HG02870 (cell line): ENCODE results near the gene ICA1.

Experiments
- ATAC-seq: cut with Tn5 transposase; IDR thresholded peaks from one replicate; pipeline ENCODE4 v1.9.1; 2021; ENCODE audit warnings: mild to moderate bottlenecking, moderate library complexity; ENCODE audit not compliant: unreplicated experiment

The ICA1 gene

DNA sequence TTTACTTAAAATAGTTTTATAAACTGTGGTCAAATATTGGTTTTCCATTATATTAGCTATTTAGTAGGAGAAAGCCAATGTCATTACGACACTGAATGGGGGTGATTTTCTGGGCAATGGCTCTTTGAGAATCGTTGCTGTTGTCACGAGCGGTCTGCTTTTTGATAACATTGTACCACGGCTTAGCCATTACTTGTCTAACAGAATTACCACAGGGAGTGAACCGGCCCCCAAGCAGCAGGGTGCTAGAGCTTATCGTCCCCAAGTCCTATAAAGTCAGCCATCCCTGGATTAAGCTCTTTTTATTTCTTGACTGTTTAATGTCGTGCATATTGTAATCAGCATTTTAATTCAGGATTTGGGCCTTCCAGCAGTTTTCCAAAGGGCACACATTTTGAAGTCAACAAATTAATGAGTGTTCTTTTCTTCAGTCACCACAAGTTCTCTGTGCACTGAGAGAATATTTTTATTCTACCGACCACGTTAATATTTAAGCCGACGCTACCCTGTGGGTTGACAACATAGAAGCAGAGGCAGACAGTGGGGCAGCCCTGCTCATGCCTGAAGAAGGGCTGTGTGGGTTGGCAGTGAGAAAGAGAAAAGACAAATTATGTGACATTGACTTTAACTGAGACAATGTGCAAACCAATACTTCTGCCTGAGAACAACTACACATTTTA, 125.8 kb downstream of the ICA1 start:
- ATAC-seq: no peak

DNA sequence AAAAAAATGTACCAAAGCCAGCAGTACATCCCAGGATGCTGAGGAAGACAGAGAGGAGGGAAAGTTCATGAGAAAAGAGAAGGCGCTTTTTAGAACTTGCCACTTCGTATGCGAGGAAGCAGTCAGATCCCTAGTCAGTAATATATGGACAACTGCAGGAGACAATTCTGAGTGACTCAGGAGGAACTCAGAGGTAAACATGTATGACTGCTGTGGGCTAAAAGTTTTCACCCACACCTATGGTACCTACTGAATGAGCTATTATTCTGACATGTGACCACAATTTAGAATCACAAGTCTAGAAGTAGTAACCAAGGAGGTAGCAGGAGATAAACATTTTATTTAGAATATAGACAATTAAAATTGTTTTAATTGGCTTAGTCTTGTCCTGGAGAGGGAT, 126.5 kb downstream of the ICA1 start:
- ATAC-seq: no peak

DNA sequence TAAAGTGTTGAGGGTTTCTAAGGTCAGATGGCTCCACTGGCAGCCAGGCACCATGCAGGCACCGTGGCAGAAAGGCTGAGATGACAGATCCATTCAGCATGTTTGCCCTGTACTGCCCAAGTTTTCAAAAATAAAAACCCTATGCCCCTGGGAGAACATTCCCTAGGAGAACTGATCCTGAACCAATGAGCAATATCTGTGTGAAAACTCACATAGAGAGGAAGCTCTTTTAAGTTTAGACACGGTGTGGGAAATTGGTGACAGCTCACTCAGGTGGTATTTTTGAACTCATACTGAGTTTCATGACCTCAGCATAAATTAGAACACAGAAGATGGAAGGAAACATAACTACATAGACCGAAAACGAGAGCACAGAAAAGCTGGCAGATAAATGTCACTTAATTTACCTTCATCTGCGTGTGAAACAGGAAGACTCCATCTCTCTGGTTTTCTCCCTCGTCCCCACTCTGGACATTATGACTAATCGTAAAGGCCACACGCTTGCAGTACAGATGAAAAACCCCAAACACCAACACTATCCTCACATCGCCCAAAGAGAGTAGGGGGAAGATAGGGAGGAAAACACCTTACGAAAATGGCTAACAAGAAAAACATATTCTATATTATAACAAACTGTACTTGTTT, 127.8 kb downstream of the ICA1 start:
- peak; percentile 77 for ATAC-seq

DNA sequence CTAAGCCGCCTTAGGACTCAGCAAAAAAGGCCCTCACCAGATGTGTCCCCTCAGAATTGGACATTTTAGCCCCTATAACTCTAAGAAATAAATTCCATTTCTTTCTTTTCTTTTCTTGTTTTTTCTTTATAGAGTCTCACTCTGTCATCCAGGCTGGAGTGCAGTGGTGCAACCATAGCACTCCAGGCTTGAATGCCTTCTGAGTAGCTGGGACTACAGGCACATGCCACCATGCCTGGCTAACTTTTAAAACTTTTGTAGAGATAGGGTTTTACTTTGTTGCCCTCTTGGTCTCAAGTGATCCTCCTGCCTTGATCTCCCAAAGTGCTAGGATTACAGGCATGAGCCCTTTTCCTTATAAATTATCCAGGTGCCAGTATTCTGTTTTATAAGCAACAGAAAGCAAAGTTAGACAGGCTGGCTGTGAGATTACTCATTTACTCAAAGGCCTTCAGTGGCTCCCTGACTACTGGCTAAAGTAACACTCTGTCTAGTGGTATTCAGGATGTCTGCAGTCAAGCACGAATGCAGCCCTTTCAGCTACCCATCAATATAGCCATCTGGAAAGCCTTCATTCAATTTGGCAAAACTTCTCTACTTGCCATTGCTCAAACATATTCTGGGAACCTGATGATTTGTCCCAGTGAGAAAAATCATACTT, 128.6 kb downstream of the ICA1 start:
- ATAC-seq: no peak

DNA sequence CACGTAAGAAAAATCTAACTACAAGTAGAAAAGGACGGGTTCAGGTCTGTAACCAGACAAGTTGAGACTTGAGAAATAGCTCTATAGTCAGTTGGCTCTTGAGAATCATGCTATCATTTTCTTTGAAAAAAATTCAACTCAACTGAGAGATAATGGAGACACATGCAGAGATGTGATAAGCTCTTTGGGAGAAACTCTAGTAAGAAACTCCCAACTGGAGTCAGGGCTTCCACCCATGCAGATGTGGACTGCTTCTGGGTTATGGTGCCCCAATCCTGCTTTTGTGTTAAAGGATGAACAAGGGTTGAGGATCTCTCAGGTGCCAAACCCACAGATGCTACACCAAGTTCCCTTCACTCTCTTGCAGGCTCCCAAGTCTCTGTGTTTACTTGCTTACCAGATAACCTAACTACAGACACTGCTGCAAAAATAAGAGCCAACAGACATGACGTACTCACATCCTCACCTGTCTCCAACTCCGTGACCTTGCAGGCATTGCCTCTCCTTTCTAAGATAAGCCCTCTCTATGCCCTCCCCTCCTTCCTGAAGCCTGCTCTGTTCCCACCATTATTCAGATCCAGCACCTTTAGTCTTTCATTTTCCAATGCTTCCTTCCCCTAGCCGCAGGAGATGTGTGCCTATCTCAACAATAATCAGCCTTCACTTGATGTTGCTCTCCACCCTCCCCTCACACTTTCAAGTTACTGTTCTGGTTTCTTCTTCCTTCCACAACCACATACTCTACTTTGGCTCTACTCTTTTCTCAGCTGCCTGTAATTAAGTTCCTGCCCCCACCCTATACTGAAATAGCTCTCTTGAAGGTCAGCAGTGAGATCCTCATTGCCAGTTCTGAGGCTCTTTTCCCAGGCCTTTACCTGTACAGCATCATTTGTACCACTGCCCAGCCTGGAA, 130.0 kb downstream of the ICA1 start:
- ATAC-seq: peak; percentile 52

DNA sequence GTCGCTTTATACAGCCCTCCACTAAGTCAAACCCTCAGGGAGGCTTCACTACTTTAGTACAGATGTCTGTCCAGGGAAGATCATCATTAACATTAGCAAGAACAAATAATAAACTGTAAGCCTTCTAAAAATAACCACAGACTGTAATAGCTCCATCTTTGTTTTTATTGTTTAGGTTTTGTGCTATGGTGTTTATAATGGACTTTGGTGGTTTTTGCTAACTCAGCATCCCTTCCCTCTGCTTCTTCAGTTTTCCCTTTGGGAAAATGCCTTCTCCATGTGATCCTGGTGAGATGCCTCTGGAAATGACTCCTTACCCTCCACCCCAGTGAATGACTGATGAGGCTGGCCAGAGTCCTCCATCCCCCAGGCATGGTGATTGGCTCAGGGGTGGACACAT, 131.3 kb downstream of the ICA1 start:
- no peak for ATAC-seq

DNA sequence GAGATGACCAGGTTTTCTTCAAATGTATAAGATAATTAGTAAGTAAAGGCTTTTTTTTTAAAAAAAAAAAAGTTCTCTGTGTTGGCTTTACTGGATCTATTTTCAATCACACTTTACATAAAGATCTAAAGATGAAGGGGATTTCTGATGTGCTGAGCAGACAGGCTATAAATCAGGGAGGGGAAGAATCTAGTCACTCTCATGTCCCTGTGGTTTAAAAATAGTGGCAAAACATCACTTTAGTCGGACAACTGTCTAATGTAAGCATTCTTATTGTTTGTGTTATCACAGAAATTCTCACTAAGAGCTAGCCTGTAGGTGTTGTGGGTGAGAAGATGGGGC, 132.7 kb downstream of the ICA1 start:
- no peak for ATAC-seq

DNA sequence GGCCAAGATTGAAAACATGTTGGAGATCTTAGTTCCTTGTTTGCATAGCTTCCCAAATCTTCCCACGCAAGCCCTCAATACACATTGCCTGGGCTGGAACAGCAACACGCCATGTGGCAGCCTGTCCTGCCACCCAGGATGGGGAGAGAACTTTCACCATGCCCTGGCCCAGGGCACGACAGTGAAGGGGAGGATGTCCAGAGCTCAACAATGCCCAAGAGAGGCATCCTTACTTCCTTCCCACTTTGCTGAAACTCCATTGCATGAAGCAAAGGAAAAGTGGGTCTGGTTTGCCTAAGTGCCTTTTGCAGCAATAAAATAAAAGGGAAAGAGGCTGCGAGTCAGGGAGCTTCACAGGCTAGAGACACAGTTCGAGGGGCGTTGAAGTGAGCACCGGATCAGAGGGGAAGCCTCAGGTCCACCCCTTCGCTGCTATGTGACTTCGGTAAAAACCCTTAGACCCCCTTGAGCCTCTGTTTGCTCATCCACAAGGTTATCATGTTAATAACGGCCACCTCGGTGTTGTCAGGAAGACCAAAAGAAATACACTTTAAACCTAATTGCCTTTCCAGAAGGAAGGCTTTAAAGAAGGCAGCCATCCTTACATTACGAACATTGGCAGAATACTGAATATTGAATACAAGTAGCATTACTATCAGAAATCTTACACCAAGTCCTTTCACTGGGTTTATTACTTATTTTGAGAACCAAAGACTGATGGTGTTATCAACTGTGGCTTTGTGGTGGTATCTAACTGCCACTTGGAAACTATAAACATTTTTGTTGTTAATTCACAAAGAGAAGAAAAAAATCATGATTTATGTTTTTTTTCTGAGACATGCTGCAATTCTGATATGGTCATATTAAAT, 133.3 kb downstream of the ICA1 start:
- no peak for ATAC-seq

DNA sequence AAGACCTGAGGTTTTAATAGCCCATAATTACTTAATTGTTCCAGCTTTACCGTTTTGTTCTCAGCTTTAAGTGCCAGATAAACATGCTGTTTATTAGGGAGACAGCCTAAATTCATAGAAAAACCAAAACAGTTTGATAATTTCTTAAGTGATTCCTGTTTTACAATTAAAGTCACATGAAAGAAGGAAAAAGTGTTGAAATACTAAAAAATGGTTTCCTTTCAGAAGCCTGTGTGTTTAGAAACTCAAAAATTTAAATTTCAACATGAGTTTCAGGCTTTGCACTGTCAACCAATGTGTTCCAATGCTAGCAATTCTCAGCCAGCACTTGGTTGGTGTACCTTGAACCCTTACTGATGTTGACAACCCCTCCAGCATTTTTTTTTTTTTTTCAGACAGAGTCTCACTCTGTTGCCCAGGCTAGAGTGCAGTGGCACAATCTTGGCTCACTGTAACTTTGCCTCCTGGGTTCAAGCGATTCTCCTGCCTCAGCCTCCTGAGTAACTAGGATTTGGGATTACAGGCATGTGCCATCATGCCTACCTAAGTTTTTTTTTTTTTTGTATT, 135.3 kb downstream of the ICA1 start:
- ATAC-seq: no peak

DNA sequence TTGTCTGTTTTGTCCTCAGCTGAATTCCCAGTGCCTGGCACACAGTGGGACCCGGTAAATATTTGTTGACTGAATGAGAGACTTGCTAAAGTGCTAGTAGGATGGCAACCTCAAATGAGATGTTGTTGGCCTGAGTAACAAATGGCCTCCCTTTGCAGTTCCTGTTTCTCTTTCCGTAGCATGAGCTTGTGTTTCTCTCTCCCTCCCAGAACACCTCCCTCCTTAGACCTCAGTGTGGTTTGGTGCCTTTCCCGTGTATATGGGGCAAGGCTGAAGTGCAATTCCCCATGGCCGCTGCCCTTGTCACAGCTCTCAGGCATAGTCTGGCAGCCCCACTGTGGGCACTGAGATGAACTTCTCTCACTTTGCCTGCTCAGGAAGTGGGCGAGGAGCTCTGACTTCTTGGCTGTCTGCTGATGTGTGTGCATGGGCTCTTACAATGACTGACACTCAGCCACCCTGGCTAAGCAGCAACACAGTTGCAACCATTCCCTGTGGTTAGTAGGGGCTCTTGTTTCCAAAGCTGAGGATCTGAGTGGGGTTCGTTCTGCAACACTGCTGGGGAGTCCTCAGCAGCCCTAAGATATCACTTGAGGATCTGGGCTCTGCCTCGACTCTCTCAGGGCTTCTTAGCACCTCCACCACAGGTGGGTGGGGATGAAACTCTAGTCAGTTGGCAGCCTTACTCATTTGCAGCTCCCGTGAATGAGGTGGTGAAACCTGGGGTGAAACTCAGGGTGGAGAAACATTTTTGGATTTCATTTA, 136.1 kb downstream of the ICA1 start:
- peak; percentile 65 for ATAC-seq

DNA sequence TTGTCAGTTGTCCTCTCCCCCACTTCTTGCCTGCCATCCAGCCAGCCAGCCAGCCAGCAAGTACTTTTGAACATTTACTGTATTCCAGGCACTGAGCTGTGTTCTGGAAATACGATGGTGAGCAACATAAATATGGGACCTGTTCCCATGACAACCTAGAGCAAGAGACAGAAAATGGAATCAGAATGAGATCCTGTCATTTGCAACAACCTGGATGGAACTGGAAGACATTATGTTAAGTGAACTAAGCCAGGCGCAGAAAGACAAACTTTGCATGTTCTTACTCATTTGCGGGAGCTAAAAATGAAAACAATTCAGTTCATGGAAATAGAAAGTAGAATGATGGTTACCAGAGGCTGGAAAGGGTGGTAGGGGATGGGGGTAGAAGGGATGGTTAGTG, 140.7 kb downstream of the ICA1 start:
- ATAC-seq: no peak

DNA sequence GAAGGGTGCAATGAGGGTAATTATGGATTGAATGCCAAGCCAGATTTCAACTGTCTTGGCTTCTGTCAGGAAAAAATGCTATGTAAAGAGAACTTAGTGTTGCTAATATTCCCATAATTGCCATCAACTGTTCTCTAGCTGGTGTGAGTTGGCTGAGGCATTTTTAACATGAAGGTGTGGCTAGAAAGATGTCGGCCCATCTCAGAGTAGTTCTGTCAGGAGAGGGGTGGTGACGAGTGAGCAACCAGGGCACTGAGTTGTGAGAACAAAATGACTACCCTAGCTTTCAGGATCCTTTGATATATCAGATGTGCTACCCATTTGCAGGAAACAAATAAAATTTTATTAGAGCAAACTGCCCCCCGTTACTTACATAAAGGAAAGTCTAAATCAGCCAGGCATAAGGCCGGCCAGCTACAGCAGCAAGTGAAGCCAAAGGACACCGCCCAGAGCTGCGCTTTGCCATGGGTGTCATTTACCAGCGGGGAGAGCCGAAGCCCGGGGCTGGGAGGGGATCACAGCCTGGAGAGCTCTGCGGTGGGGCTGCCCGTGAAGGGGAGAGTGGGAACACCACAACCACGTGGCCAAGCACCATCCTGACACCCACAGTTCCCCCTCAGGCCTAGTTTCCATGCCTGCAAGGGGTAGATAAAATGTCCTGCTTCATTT, 141.4 kb downstream of the ICA1 start:
- no peak for ATAC-seq

DNA sequence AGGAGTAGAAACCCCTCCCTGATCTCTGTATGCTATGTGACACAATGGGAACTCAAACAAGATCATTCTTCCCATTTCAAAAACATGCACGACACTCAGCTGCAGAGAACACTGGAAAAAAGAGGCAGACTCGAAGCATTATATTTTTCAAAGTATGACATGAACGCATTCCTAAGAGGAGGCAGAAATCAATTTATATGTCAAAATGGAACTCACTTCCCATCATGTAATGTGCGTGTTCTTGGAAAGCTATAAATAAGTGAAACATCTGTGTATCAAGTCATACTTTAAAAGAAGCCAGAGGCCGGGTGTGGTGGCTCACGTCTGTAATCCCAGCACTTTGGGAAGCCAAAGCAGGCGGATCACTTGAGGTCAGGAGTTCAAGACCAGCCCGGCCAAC, 142.7 kb downstream of the ICA1 start:
- ATAC-seq: no peak

DNA sequence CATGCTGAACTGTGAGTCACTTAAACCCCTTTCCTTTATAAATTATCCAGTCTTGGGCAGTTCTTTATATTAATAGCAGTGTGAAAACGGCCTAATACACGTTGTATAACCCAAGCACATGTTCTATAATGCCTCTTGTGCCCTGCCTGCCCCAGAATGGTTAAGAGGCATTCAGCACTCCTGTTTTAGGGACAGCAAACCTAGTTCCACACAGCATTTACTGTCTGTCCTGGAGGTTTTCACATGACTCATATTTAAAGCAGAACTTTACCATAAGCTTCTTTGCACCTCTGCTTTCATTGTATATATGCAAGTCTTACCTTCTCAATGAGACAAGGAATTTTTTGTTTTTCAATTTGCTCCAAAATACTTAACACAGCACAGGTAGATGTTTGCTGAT, 144.8 kb downstream of the ICA1 start:
- peak; percentile 39 for ATAC-seq

DNA sequence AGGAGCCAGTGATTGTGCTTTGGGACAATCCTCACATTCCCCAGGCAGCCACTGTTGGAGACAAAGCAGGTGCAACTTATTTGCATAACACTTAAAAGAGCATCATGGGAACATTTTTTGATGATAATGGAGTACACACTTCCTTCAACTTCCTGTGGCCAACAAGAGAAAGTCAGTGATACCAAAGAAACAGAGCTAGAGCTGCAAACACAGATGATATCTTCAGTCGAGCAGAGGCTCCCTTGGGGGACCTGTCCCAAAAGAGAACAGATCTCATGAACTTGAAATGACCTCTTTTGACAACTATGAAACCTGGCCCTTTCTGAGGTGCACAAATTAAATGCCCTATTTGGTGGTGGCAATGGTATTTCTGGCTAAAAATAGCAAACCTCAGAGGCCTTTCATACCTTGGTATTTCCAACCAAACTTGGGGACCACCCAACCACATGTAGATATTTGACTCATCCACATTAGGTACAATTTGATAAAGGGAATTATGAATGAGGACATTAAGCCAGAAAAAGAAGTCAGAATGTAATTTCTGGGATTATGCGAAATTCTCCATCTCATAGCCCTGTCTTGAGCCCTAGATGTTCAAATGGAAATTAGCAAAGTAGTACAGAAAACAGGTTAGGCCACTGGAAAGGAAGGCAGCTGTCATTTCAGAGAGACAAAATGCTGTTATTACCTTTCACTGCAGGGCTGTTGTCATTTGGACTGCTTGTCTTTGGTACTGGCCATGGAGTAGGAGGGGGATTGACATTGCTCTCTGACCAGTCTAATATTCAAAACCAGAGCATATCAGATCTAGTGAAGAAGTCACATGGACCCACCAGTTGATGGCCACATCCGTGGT, 146.2 kb downstream of the ICA1 start:
- peak; percentile 65 for ATAC-seq

DNA sequence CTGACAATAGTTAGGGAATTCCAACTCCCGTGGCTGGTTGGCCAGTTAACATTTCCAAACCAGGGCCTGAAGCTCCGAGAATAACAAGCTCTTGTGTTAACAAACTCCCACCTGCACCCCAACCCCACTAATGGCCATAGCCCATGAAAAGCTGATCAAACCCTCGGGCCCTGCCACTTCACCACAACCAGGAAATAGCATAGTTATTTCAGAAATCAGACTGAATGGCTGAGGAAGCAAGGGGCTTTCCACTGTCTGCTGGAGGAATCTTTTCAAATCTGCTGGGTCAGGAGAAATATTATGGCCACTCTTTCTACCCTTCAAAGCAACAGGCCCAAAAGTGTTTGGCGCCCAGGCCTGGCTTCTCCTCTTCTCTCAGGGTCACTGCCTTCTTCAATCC, 147.8 kb downstream of the ICA1 start:
- no peak for ATAC-seq

DNA sequence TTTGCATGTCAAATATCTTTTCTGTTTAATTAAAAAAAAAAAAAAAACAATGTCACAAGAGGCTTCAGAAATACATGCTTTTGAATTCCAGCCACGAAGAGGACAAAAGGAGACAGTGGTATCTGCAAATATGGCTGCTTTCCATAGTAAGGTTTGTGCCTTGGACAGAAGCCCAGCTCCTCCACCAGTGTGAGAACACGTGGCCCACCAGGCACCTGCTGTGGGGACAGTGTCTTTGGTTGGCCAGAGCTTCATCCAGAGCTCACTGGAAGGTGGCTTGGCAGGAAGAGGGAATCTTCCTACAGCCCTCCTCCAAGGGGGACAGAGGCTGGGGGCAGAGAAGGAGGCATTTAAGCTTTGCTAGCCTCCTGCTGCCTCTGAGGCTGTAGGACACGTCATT, 148.8 kb downstream of the ICA1 start:
- no peak for ATAC-seq

DNA sequence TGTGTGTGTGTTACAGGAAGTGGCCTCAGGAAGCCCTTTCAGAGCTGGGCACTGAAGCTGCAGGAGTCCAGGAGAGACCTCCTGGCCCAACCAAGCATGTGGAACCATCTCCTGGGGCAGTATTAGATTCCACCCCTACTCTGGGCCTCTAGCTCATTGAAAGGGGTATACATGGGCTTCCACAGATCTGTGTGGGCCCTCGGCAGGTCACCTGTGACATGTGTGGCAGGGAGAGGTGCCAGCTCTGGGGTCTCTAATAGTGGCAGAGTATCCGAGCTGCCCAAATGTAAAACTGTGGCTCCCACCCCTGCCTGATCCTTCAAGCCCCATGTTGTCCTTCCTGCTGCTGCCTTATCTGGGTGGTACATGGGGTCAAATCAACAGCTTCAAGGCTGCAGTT, 149.3 kb downstream of the ICA1 start:
- ATAC-seq: no peak
